GF-D8 (cell line): ENCODE data around the gene TOMM40L.
"Not testable (repeated sequence)": the region's sequence is repeated elsewhere in the genome, so short reads cannot be mapped to it uniquely, and the experiment has no call there.

Source experiments
- DNase-seq: peaks from one replicate; lab custom pipeline; 2025; lab: John Stamatoyannopoulos, UW

The TOMM40L gene

DNA sequence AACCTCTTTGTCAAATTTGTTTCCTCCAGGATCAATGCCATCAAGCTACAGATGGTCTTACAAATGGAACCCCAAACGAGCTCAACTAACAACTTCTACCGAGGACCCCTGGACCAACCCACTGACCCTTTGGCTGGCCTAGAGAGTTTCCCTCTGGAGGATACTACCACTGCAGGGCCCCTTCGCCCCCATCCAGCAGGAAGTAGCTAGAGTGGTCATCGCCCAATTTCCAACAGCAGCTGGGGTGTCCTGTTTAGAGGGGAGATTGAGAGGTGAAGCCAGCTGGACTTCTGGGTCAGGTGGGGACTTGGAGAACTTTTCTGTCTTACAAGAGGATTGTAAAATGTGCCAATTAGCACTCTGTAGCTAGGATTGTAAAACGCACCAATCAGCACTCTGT is 31.2 kb downstream of the TOMM40L start:
- DNase-seq, result not testable (repeated sequence)

GRCh38 chr1:161258439-161259344 is 32.8 kb downstream of the TOMM40L start, which contains the start of gene PCP4L1:
PCP4L1 (plus strand) TSS chr1:161258745; CDS start chr1:161258975, 230 bp downstream.
- DNase-seq, result no peak

DNA sequence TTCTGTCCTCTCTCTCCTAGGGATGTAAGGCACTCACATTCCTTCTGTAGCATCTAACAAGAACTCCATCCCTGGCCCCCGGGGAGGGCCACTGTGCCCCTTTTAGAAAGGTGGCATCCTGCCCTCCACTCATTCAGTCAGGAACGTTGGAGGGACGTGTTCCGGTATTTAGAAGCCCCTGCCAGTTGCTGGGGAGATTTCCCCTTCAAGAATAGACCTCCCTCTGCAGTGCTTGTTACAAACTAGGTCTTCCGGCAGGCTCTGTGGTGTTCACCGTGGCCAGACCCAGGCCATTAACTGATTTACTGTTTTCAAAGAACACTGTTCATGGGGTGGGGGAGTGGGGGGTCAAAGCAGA is 33.5 kb downstream of the TOMM40L start:
- DNase-seq, result no peak

DNA sequence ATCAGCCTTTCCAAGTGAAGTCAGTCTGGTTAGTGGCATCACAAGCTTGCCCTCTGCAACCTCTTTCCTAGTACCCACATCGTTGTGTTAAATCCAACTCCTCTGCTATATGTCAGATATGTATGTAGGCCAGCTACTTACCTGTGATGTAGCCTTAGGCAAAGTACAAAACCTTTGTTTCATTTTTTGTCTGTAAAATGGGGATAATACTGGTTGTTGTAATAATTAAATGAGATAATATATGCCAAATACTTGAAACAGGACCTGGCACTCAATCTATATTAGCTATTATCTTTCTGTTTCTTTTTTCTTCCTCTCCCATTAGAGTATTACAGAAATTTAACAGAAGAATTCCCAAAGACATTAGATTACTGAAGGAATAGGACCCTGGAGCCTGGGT is 33.9 kb downstream of the TOMM40L start:
- DNase-seq, result no peak

DNA sequence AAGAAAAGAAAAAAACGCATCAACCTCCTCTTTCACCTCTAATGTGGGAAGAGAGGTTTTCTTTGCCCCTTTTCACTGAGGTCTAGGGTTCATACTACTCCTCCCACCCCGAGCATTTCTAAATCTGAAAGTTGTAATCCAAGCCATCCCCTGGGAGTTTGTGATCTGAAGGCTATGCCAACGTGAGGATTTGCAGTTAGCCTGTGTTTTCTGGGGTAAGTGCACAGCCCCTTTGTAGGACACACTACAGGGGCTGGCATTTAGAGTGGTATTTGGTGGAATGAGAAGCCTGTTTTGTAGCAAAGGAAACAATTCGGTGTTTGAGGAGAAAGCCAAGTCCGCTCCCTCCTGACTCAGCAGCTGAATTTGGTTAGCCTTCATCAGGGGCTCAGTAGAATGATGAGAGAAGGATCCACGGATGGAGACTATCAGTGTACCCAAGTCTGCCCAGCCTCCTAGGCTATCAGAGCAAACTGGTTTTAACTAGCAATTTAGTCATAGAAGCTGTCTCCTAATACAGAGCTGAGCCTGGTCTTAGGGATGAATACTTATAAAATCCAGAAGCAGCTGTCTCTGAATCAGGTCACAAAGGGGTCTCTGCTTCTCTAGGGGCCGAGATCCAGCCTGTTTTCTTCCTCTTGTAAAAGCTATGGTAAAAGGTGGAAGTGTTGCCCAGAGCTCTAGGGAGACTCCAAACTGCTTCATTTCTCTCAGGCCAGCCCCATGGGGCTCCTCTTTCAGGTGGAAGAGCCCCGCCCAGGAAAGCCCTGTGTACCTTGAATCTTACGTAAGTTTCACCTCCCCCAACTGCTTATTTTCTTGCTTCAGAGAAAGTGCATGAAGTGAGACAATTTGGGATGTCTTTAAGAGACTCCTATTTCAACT is 34.8 kb downstream of the TOMM40L start:
- no peak for DNase-seq

- no peak for DNase-seq
Observed at GRCh38 chr1:161261261-161262235, 35.7 kb downstream of the TOMM40L start.

- no peak for DNase-seq
Observed at GRCh38 chr1:161265305-161265704, 39.4 kb downstream of the TOMM40L start.

DNA sequence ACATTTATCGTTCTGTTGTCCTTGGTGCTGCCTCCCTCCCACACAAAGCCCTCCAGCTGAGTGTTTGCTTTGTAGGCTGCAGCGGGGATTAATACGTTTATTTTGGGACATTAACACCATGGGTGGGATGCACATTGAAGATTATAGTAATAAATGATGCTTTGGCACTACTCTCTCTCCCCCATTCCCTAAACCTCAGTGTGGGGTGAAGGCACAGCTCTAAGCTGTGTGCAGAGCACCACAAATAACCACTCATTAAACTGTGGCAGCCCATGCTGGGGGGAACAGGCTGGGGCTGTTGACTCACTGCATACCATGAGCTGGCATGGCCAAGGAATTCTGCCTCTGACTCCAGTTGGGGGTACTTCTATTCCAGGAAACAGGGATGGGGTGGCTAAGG is 40.3 kb downstream of the TOMM40L start:
- DNase-seq, result no peak

DNA sequence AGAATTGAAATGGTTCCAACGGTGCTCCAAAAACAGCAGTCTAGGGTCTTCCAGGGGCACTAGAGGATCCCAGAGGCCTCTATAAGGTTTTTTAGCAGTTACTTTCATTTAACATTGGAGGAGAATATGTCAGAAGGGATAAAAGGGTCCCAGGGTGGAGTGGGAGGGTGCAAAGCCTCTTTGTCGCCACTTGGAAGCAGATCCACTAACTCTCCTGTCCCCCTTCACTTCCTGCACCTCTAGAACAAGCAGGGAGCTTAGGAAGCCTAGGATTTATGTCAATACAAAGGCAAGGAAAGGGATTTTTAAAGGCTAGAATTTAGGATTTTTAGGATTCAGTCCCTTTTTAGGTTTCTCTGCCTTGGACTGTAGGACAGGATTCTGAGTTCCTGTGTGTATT is 41.0 kb downstream of the TOMM40L start:
- DNase-seq, result no peak

- peak; percentile 6 for DNase-seq
Observed at GRCh38 chr1:161267321-161267720, 41.5 kb downstream of the TOMM40L start.

DNA sequence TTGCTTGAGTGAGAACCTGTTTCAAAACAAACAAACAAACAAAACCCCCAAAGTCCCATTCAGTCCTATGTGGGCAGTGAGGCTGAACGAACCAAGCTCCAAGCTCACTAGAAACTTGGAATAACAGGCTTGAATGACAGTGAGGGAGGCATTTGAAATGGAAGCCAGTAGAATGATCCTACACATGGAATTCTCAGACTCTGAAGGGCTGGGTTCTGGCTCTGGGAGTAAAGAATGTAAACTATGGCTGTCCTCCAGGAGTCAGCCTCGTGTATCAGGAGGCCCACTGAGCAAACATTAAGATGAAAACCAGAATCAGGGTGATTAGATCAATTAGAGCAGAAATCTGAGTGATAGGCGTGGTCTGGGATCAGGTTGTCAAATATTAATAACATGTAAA is 47.5 kb downstream of the TOMM40L start:
- no peak for DNase-seq

DNA sequence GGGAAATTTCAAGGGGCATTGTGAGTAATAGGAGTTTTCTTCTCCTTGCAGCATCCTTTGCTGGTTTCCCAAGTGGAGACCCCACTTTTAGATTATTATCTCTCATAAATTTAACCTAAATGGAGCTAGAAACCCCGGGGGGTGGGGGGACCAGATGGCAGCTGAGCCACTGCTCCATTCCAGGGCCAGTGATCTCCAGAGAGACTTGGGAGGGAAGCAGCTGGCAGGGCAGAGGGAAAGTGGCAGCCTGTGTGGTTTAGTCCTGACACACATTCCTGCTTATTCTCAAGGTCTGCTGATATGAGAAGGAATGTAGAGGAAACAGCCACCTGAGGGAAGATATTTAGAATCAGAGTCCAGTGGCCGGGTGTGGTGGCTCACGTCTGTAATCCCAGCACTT is 49.0 kb downstream of the TOMM40L start:
- no peak for DNase-seq
